Measurements from ENCODE around the gene TMEM178B.

TMEM178B gene

DNA sequence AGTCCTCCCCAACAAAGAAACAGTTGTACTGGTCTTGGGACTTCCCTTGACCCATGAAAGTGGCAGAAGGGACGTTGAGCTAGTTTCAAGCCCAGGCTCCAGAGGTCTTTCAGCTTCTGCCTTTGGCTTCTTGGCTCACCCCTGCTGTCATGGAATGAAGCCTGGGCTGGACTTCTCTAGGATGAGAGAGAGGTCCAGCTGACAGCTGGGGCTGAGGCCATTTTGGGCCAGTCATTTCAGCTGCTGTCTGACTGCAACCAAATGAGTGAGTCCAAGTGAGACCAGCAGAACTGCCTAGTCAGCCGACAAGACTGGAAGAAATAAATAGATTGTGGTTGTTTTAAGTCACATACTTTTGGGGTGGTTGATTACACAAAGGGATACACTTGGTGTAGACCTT, 76.6 kb downstream of the TMEM178B start:
- no peaks in the 10 kb centered on the region for H3K4me1 ChIP-seq (ENCODE audit: control insufficient read depth in 1 of 2, insufficient read depth in 1 of 2, low read depth in 1 of 2, low read length in 1 of 2)
- H3K36me3 ChIP-seq: no peaks in the 10 kb centered on the region
- no peak for TF ChIP-seq CTCF (IDR thresholded peaks at IDR 0.05)
- H3K27ac ChIP-seq: no peak overlapping the region
- no peaks in the 10 kb centered on the region for H3K9me3 ChIP-seq
- no peak overlapping the region for H3K4me3 ChIP-seq (ENCODE audit: low read depth in 1 of 2, low read length in 1 of 2)
- H3K27me3 ChIP-seq: no peaks in the 10 kb centered on the region

DNA sequence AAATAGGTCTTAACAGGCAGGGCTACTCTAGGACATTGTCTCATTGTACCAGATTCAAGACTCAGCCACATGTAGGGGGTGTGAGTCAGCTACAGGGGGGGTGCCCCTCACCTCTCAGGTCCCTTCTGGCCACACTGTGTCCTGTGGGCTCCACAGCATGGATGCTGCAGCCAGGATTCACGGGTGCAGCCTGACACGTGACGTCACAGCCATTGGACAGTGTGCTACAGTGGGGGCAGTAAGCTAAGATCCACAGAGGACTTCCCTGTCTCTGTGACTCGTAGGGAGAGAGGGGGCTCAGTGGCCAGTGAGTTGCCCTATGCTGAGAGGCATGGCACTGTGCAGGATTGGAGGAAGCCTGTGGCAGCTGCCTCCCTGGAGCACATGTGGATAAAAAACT, 77.9 kb downstream of the TMEM178B start:
- no peak for TF ChIP-seq CTCF (IDR thresholded peaks at IDR 0.05)
- H3K36me3 ChIP-seq: no peaks in the 10 kb centered on the region
- H3K4me3 ChIP-seq (ENCODE audit: low read depth in 1 of 2, low read length in 1 of 2): no peak overlapping the region
- H3K27me3 ChIP-seq: no peaks in the 10 kb centered on the region
- no peaks in the 10 kb centered on the region for H3K4me1 ChIP-seq (ENCODE audit: control insufficient read depth in 1 of 2, insufficient read depth in 1 of 2, low read depth in 1 of 2, low read length in 1 of 2)
- H3K9me3 ChIP-seq: no peaks in the 10 kb centered on the region
- H3K27ac ChIP-seq: no peak overlapping the region

DNA sequence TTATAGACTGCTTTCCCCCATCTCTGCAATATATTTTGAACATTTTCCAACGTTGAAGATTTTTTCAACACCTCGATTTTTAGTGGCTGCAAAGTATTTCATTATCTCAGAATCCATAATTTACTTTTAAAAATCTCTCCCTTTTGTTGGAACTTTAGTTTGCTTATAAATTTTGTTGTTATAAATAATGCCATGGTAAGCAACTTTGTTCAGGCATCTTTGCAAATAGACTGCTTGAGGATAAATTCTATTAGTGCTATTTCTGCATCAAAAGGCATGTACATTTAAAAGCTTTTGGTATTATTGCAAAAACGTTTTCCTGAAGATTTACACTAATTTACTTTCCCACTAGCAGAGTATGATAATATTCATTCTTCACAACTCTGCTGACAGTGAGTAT, 79.4 kb downstream of the TMEM178B start:
- Histone ChIP-seq H3K27ac (no peak overlapping the region), H3K4me1 (ENCODE audit: control insufficient read depth in 1 of 2, insufficient read depth in 1 of 2, low read depth in 1 of 2, low read length in 1 of 2) (no peaks in the 10 kb centered on the region), H3K9me3 (no peaks in the 10 kb centered on the region), H3K27me3 (no peaks in the 10 kb centered on the region), H3K4me3 (ENCODE audit: low read depth in 1 of 2, low read length in 1 of 2) (no peak overlapping the region), H3K36me3 (no peaks in the 10 kb centered on the region)
- no peak for TF ChIP-seq CTCF (IDR thresholded peaks at IDR 0.05)

GRCh38 chr7:141154131-141154732, 80.4 kb downstream of the TMEM178B start:
- Histone ChIP-seq H3K27ac (no peak overlapping the region), H3K4me3 (ENCODE audit: low read depth in 1 of 2, low read length in 1 of 2) (no peak overlapping the region), H3K9me3 (no peaks in the 10 kb centered on the region), H3K36me3 (no peaks in the 10 kb centered on the region), H3K27me3 (no peaks in the 10 kb centered on the region), H3K4me1 (ENCODE audit: control insufficient read depth in 1 of 2, insufficient read depth in 1 of 2, low read depth in 1 of 2, low read length in 1 of 2) (no peaks in the 10 kb centered on the region)
- no peak for TF ChIP-seq CTCF (IDR thresholded peaks at IDR 0.05)

- no peaks in the 10 kb centered on the region for H3K9me3 ChIP-seq
- no peaks in the 10 kb centered on the region for H3K36me3 ChIP-seq
- H3K4me1 ChIP-seq (ENCODE audit: control insufficient read depth in 1 of 2, insufficient read depth in 1 of 2, low read depth in 1 of 2, low read length in 1 of 2): no peaks in the 10 kb centered on the region
- no peak overlapping the region for H3K27ac ChIP-seq
- no peak for TF ChIP-seq CTCF (IDR thresholded peaks at IDR 0.05)
- H3K4me3 ChIP-seq (ENCODE audit: low read depth in 1 of 2, low read length in 1 of 2): no peak overlapping the region
- H3K27me3 ChIP-seq: no peaks in the 10 kb centered on the region
Observed at GRCh38 chr7:141156407-141156806, 82.5 kb downstream of the TMEM178B start.

Data from neutrophil (primary cell).